HAP-1 (cell line): ENCODE measurements around the gene ALLC.
"Not testable (repeated sequence)": the region's sequence is repeated elsewhere in the genome, so short reads cannot be mapped to it uniquely, and the experiment has no call there.

Source experiments
- DNase-seq, 2 experiments: peaks; one replicate each; pipeline ENCODE4 v3.0.0-alpha.2; 2016 to 2020; ENCODE audit warnings: low spot score in 2 of 2
- H3K27me3 ChIP-seq: fragments of 250-450 bp; sonication (Bioruptor Pico); 2 replicates; pipeline ENCODE4 v1.5.1; 2020; ENCODE audit warnings: low read depth, mild to moderate bottlenecking, moderate library complexity
- H3K36me3 ChIP-seq: fragments of 250-450 bp; sonication (Bioruptor Pico); replicated peaks from 2 replicates; pipeline ENCODE4 v1.5.1; 2020; ENCODE audit warnings: mild to moderate bottlenecking
- H3K4me1 ChIP-seq: fragments of 250-450 bp; sonication (Bioruptor Pico); 2 replicates; pipeline ENCODE4 v1.5.1; 2020; ENCODE audit warnings: mild to moderate bottlenecking
- H3K4me3 ChIP-seq: fragments of 250-450 bp; sonication (Bioruptor Pico); 2 replicates; pipeline ENCODE4 v1.5.1; 2020; ENCODE audit warnings: mild to moderate bottlenecking, moderate library complexity
- H3K9me3 ChIP-seq: fragments of 250-450 bp; sonication (Bioruptor Pico); 2 replicates; pipeline ENCODE4 v1.5.1; 2020; ENCODE audit warnings: mild to moderate bottlenecking, moderate library complexity
- in situ Hi-C: fragments of 300-500 bp; cut with MboI; formaldehyde crosslinking; loops from 3 replicates; pipeline ENCODE4 v1.14.3; 2020; ENCODE audit warnings: low sequenced_read_pairs, inconsistent platforms, mixed read lengths

The ALLC gene

GRCh38 chr2:3660640-3661039 is 2.6 kb downstream of the ALLC start:
- not testable (repeated sequence) for H3K27me3 ChIP-seq, H3K9me3 ChIP-seq, H3K36me3 ChIP-seq, H3K4me3 ChIP-seq, H3K4me1 ChIP-seq, DNase-seq
- in situ Hi-C loops: loop anchor here (25.0 kb wide), 1 partner anchor 1548 kb away; no protein-coding TSS in a partner anchor

- DNase-seq: no peak
- in situ Hi-C loops: loop anchor here (25.0 kb wide), 1 partner anchor 1549 kb away; no protein-coding TSS in a partner anchor
- Histone ChIP-seq H3K4me3 (no peak overlapping the region), H3K4me1 (no peaks in the 10 kb centered on the region), H3K9me3 (no peaks in the 10 kb centered on the region), H3K36me3 (no peaks in the 10 kb centered on the region), H3K27me3 (no peaks in the 10 kb centered on the region)
These were observed 3.2 kb downstream of the ALLC start for GRCh38 chr2:3661149-3661660.

GRCh38 chr2:3662239-3662638 is 4.2 kb downstream of the ALLC start:
- no peak overlapping the region for H3K4me3 ChIP-seq
- H3K36me3 ChIP-seq: no peaks in the 10 kb centered on the region
- in situ Hi-C loops: loop anchor here (25.0 kb wide), 1 partner anchor 1550 kb away; no protein-coding TSS in a partner anchor
- DNase-seq: no peak
- H3K27me3 ChIP-seq: no peaks in the 10 kb centered on the region
- H3K4me1 ChIP-seq: no peaks in the 10 kb centered on the region
- no peaks in the 10 kb centered on the region for H3K9me3 ChIP-seq

GRCh38 chr2:3664118-3664517 is 6.1 kb downstream of the ALLC start:
- DNase-seq: no peak
- Histone ChIP-seq H3K27me3 (no peaks in the 10 kb centered on the region), H3K36me3 (no peaks in the 10 kb centered on the region), H3K4me1 (no peaks in the 10 kb centered on the region), H3K9me3 (no peaks in the 10 kb centered on the region), H3K4me3 (no peak overlapping the region)
- in situ Hi-C loops: loop anchor here (25.0 kb wide), 1 partner anchor 1552 kb away; no protein-coding TSS in a partner anchor

- Histone ChIP-seq H3K9me3 (no peaks in the 10 kb centered on the region), H3K4me3 (no peak overlapping the region), H3K36me3 (no peaks in the 10 kb centered on the region), H3K4me1 (no peaks in the 10 kb centered on the region), H3K27me3 (no peaks in the 10 kb centered on the region)
- DNase-seq: no peak
- in situ Hi-C loops: loop anchor here (25.0 kb wide), 1 partner anchor 1553 kb away; no protein-coding TSS in a partner anchor
These were observed 6.9 kb downstream of the ALLC start for GRCh38 chr2:3664925-3665324.

- H3K4me1 ChIP-seq: no peaks in the 10 kb centered on the region
- no peaks in the 10 kb centered on the region for H3K27me3 ChIP-seq
- H3K4me3 ChIP-seq: no peak overlapping the region
- in situ Hi-C loops: loop anchor here (25.0 kb wide), 1 partner anchor 1554 kb away; no protein-coding TSS in a partner anchor
- no peak for DNase-seq
- H3K9me3 ChIP-seq: no peaks in the 10 kb centered on the region
- no peaks in the 10 kb centered on the region for H3K36me3 ChIP-seq
These were observed 8.0 kb downstream of the ALLC start for GRCh38 chr2:3665886-3666612.

- Histone ChIP-seq H3K9me3 (no peaks in the 10 kb centered on the region), H3K36me3 (no peaks in the 10 kb centered on the region), H3K4me1 (no peaks in the 10 kb centered on the region), H3K4me3 (no peak overlapping the region), H3K27me3 (no peaks in the 10 kb centered on the region)
- in situ Hi-C loops: loop anchor here (25.0 kb wide), 1 partner anchor 1554 kb away; no protein-coding TSS in a partner anchor
- no peak for DNase-seq
These were observed 8.6 kb downstream of the ALLC start for GRCh38 chr2:3666613-3666975.

- no peak for DNase-seq
- Histone ChIP-seq H3K27me3 (no peaks in the 10 kb centered on the region), H3K36me3 (no peaks in the 10 kb centered on the region), H3K4me3 (no peak overlapping the region), H3K9me3 (no peaks in the 10 kb centered on the region), H3K4me1 (no peaks in the 10 kb centered on the region)
- in situ Hi-C loops: loop anchor here (25.0 kb wide), 1 partner anchor 1555 kb away; no protein-coding TSS in a partner anchor
These were observed 9.2 kb downstream of the ALLC start for GRCh38 chr2:3667151-3667631.

GRCh38 chr2:3669656-3670055 is 11.7 kb downstream of the ALLC start:
- in situ Hi-C loops: loop anchor here (25.0 kb wide), 1 partner anchor 1557 kb away; no protein-coding TSS in a partner anchor
- Histone ChIP-seq H3K27me3 (no peaks in the 10 kb centered on the region), H3K4me3 (no peak overlapping the region), H3K9me3 (no peaks in the 10 kb centered on the region), H3K4me1 (no peaks in the 10 kb centered on the region), H3K36me3 (no peaks in the 10 kb centered on the region)
- DNase-seq: no peak

GRCh38 chr2:3670376-3670775 is 12.4 kb downstream of the ALLC start:
- Histone ChIP-seq H3K9me3 (no peaks in the 10 kb centered on the region), H3K36me3 (no peaks in the 10 kb centered on the region)

GRCh38 chr2:3670941-3671340 is 12.9 kb downstream of the ALLC start:
- no peaks in the 10 kb centered on the region for H3K36me3 ChIP-seq
- in situ Hi-C loops: loop anchor here (25.0 kb wide), 1 partner anchor 1559 kb away; no protein-coding TSS in a partner anchor
- H3K4me1 ChIP-seq: no peaks in the 10 kb centered on the region
- H3K4me3 ChIP-seq: no peak overlapping the region
- no peaks in the 10 kb centered on the region for H3K9me3 ChIP-seq
- H3K27me3 ChIP-seq: no peaks in the 10 kb centered on the region
- DNase-seq: no peak

More at GRCh38 chr2:3670376-3670775, 12.4 kb downstream of the ALLC start:
- DNase-seq: no peak
- Histone ChIP-seq H3K4me3 (no peak overlapping the region), H3K4me1 (no peaks in the 10 kb centered on the region), H3K27me3 (no peaks in the 10 kb centered on the region)
- in situ Hi-C loops: loop anchor here (25.0 kb wide), 1 partner anchor 1558 kb away; no protein-coding TSS in a partner anchor

- no peak overlapping the region for H3K4me3 ChIP-seq
- DNase-seq: no peak
- no peaks in the 10 kb centered on the region for H3K36me3 ChIP-seq
- no peaks in the 10 kb centered on the region for H3K4me1 ChIP-seq
- no peaks in the 10 kb centered on the region for H3K27me3 ChIP-seq
- H3K9me3 ChIP-seq: no peaks in the 10 kb centered on the region
- in situ Hi-C loops: loop anchor here (25.0 kb wide), 1 partner anchor 1561 kb away; no protein-coding TSS in a partner anchor
These were observed 15.1 kb downstream of the ALLC start for GRCh38 chr2:3672861-3673678.

- Histone ChIP-seq H3K36me3 (no peaks in the 10 kb centered on the region), H3K9me3 (no peaks in the 10 kb centered on the region), H3K4me1 (no peaks in the 10 kb centered on the region), H3K27me3 (no peaks in the 10 kb centered on the region), H3K4me3 (no peak overlapping the region)
- in situ Hi-C loops: loop anchor here (25.0 kb wide), 1 partner anchor 1562 kb away; no protein-coding TSS in a partner anchor
- DNase-seq: no peak
These were observed 16.3 kb downstream of the ALLC start for GRCh38 chr2:3674066-3674845.
